T-cell (primary cell): Measurements from ENCODE around the gene SERPINA12. TPM values are rescaled to one million over a fixed set of nuclear protein-coding genes. Genes with fewer than 3 reads are reported as not detected.

ENCODE experiments used
- ATAC-seq, 4 experiments: fragments of 200-7000 bp in 3 of 4; fragments of 150-1000 bp in 1 of 4; cut with Tn5 transposase; replicated peaks in 1 of 4; 1 replicate in 3 of 4; 2 replicates in 1 of 4; pipeline ENCODE4 v1.10.0; 2021; ENCODE audit warnings: moderate library complexity in 3 of 4, mild to moderate bottlenecking in 2 of 4, moderate number of reproducible peaks in 1 of 4
- CTCF ChIA-PET, 2 donors: fragments of 300-600 bp; sonication (Branson Sonifier 250); formaldehyde crosslinking; loops; one replicate each; lab custom pipeline; 2022; ENCODE audit warnings: antibody characterized with exemption in 2 of 2; lab: Charles Lee
- POLR2A ChIA-PET, 2 donors: fragments of 300-600 bp; sonication (Branson Sonifier 250); formaldehyde crosslinking; loops; one replicate each; lab custom pipeline; 2022; ENCODE audit warnings: antibody characterized with exemption in 2 of 2; lab: Charles Lee
- DNase-seq, 35 experiments: peaks; one replicate each; pipeline versions ENCODE4 v3.0.0 to v3.0.0-alpha.2; 2013 to 2023
- H3K27ac ChIP-seq: one replicate; pipeline ENCODE4 v1.5.1; 2013; ENCODE audit warnings: low read length
- H3K27me3 ChIP-seq, 2 experiments: replicated peaks in 1 of 2; 1 replicate in 1 of 2; 2 replicates in 1 of 2; pipeline versions ENCODE4 v1.6.1 to v1.7.0; 2013; ENCODE audit warnings: low read length in 1 of 2, mixed read lengths in 1 of 2; ENCODE audit not compliant: control insufficient read depth in 2 of 2, insufficient read depth in 2 of 2; ENCODE audit errors: extremely low read depth in 1 of 2
- H3K36me3 ChIP-seq, 2 donors: 1 replicate in 1 of 2; 2 replicates in 1 of 2; pipeline versions ENCODE4 v1.6.1 to v1.7.0; 2013; ENCODE audit warnings: low read length in 1 of 2; ENCODE audit not compliant: control insufficient read depth in 2 of 2, insufficient read depth in 1 of 2; ENCODE audit errors: extremely low read depth in 1 of 2
- H3K4me1 ChIP-seq, 2 experiments: 1 replicate in 1 of 2; 2 replicates in 1 of 2; pipeline versions ENCODE4 v1.6.1 to v1.7.0; 2013; ENCODE audit warnings: low read length in 2 of 2, mixed read lengths in 1 of 2; ENCODE audit not compliant: insufficient read depth in 2 of 2, control insufficient read depth in 1 of 2; ENCODE audit errors: extremely low read depth in 1 of 2
- H3K4me3 ChIP-seq, 2 donors: 1 replicate in 1 of 2; 2 replicates in 1 of 2; pipeline versions ENCODE4 v1.5.1 to v1.7.0; 2013; ENCODE audit warnings: mild to moderate bottlenecking in 2 of 2, low read length in 1 of 2, moderate library complexity in 1 of 2; ENCODE audit not compliant: control insufficient read depth in 1 of 2; ENCODE audit errors: extremely low read depth in 1 of 2
- H3K9me3 ChIP-seq: 2 replicates; pipeline ENCODE4 v1.7.0; 2013
- H3K27ac Mint-ChIP-seq, 2 donors: one replicate each; pipeline ENCODE4 v1.8.0; 2020 to 2021; ENCODE audit warnings: mild to moderate bottlenecking in 2 of 2, mixed read lengths in 2 of 2
- H3K27me3 Mint-ChIP-seq, 2 donors: one replicate each; pipeline ENCODE4 v1.8.0; 2021 to 2022; ENCODE audit warnings: mixed read lengths in 2 of 2
- H3K36me3 Mint-ChIP-seq: one replicate; pipeline ENCODE4 v1.8.0; 2021; ENCODE audit warnings: mixed read lengths
- H3K4me1 Mint-ChIP-seq, 3 donors: one replicate each; pipeline ENCODE4 v1.8.0; 2020 to 2022; ENCODE audit warnings: mixed read lengths in 3 of 3, mild to moderate bottlenecking in 1 of 3
- H3K4me3 Mint-ChIP-seq, 3 donors: one replicate each; pipeline ENCODE4 v1.8.0; 2020 to 2022; ENCODE audit warnings: mild to moderate bottlenecking in 3 of 3, mixed read lengths in 3 of 3, moderate library complexity in 3 of 3
- H3K9me3 Mint-ChIP-seq, 3 donors: one replicate each; pipeline ENCODE4 v1.8.0; 2020 to 2022; ENCODE audit warnings: mixed read lengths in 3 of 3
- WGBS: methylation state at CpG from one replicate; pipeline ENCODE4 v1.1.5; 2013; ENCODE audit warnings: missing lambda C conversion rate; ENCODE audit not compliant: insufficient coverage; 5-methylcytosine and 5-hydroxymethylcytosine counted together
- total RNA-seq, 35 experiments: library from RNA in 6 of 35; stranded (reverse) in 6 of 35; fragments of 120-200 nt in 1 of 35; gene quantifications; one replicate each; pipeline versions ENCODE4 v1.2.1 to v1.2.4 and lab custom pipeline; 2013 to 2026

Gene SERPINA12
- total RNA-seq, 5 donors from 2014 or later (not counting 1 experiment from before 2014, with no cell fraction given), result not detected

DNA sequence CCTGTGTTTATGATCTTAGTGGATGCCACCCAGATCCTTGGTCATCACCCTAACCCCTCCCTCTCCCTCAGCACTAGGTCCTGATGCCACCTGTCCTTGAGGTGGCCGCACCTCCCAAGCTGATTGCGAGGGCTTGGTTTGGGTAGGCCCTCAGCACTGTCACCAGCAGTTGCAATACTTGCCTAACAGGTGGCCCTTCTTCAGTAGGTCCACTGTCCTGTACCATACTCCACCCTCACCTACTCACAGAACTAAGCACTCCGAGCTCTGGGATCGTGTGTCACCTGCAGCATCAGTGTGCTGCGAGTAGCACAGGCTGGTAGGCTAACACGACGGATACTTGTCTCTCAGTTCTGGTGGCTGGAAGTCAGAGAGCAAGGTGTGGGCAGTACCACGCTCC, 14.0 kb upstream of the SERPINA12 start:
- ChIA-PET POLR2A (no interaction called here), CTCF (no interaction called here)
- WGBS, result 80% methylated on average over 7 of the region's 8 CpGs
- Mint-ChIP-seq H3K4me1 (no peaks in the 10 kb centered on the region), H3K9me3 (peaks cover 3 to 13% (median 5%) of the 10 kb centered on the region in 3 donors), H3K27ac (no peak overlapping the region), H3K4me3 (no peak overlapping the region), H3K36me3 (no peaks in the 10 kb centered on the region), H3K27me3 (peaks cover 21 to 35% of the 10 kb centered on the region in 2 donors)
- no peak for DNase-seq
- ATAC-seq, result no peak
- no peaks in the 10 kb centered on the region for H3K36me3 ChIP-seq
- H3K4me3 ChIP-seq, result no peak overlapping the region
- H3K4me1 ChIP-seq, result no peaks in the 10 kb centered on the region
- no peak overlapping the region for H3K27ac ChIP-seq
- peaks cover 0 to 16% of the 10 kb centered on the region in 2 experiments for H3K27me3 ChIP-seq
- no peaks in the 10 kb centered on the region for H3K9me3 ChIP-seq

DNA sequence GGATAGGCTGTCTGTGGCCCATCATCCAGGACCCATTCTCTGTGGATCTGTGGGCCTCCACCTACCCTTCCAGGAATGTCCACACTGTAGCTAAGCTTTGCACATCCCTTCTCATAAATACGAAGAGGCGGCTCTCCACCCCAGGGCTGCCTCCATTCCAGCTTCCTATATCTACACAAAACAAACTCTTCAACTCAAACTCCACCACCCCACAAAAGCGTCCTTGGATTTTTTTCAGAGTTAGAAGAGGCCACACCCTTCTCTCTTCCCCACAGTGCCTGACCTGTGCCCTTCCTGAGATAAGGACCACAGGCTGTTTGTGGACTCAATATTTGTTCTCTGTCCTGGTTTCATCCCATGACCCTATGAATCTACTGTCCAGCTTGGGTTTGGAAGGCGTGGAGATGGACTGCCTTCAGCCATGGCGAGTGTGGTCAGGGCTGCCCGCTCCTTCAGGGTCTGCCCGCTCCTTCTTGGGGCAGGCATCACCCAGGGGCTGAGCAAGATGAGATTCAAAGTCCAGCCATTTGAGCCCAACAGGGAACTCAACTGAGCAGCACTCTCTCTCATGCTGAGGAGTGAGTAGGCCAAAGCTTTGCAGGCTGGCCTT, 13.0 kb upstream of the SERPINA12 start:
- H3K36me3 Mint-ChIP-seq, result no peaks in the 10 kb centered on the region
- Histone ChIP-seq H3K27ac (no peak overlapping the region), H3K36me3 (no peaks in the 10 kb centered on the region), H3K9me3 (no peaks in the 10 kb centered on the region), H3K4me3 (no peak overlapping the region), H3K27me3 (peaks cover 0 to 16% of the 10 kb centered on the region in 2 experiments), H3K4me1 (no peaks in the 10 kb centered on the region)
- WGBS, result 82% methylated on average over 7 of the region's 7 CpGs
- no peak overlapping the region for H3K27ac Mint-ChIP-seq
- H3K9me3 Mint-ChIP-seq, result peaks cover 3 to 13% (median 5%) of the 10 kb centered on the region in 3 donors
- no peak overlapping the region for H3K4me3 Mint-ChIP-seq
- H3K4me1 Mint-ChIP-seq, result no peaks in the 10 kb centered on the region
- H3K27me3 Mint-ChIP-seq, result peaks cover 20 to 35% of the 10 kb centered on the region in 2 donors
- ATAC-seq, result no peak
- ChIA-PET CTCF (interaction anchor here in 1 of 2 donors (0.5 to 0.6 kb wide), 2 partner anchors 130 to 539 kb away, joined by 3 to 4 read pairs; no protein-coding TSS in a partner anchor), POLR2A (no interaction called here)
- DNase-seq, result no peak

DNA sequence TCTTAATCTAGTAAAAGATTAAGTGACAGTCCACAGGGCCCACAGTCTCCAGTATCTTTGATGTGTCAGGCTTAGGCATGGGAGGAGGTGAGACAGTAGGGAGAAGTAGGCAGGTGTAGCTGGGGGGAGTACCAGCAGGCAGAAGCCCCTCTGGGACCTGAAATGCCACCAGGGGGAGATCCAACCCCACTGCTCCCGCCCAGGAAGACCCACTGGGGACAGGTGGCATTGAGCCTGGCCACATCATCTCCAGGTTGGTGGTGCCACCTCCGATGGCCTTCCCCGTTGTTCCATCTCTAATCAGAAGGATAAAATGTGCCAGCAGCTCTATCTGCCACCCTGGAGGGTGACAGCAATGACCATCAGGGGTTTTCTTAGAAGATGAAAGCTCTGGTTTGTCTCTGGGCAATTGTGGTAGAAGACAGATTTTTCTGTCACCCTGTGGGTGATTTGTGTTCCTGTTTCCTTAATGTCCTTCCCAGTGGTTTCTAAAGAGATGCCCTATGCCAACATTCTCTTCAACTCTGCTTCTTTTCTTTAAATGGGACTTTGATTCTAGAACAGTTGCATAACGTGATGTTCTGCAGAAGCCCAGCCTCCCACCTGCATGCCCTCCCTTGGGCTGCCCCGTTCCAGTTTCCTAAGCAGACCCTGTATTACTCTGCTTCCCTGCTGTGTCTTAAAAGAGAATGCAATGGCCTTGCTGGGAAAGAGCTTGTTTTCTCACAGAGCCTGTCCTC, 12.3 kb upstream of the SERPINA12 start:
- no peaks in the 10 kb centered on the region for H3K36me3 Mint-ChIP-seq
- ATAC-seq (no peak), DNase-seq (no peak)
- Histone ChIP-seq H3K4me3 (no peak overlapping the region), H3K36me3 (no peaks in the 10 kb centered on the region), H3K27me3 (peaks cover 0 to 16% of the 10 kb centered on the region in 2 experiments), H3K4me1 (no peaks in the 10 kb centered on the region), H3K27ac (no peak overlapping the region), H3K9me3 (no peaks in the 10 kb centered on the region)
- H3K27ac Mint-ChIP-seq, result no peak overlapping the region
- ChIA-PET CTCF (interaction anchor here in 1 of 2 donors (0.6 kb wide), 1 partner anchor 129 kb away, joined by 4 read pairs; no protein-coding TSS in a partner anchor), POLR2A (no interaction called here)
- 59% methylated on average over 4 of the region's 5 CpGs for WGBS
- H3K9me3 Mint-ChIP-seq, result peaks cover 3 to 13% (median 5%) of the 10 kb centered on the region in 3 donors
- H3K4me1 Mint-ChIP-seq, result no peaks in the 10 kb centered on the region
- peaks cover 24 to 30% of the 10 kb centered on the region in 2 donors for H3K27me3 Mint-ChIP-seq
- no peak overlapping the region for H3K4me3 Mint-ChIP-seq

DNA sequence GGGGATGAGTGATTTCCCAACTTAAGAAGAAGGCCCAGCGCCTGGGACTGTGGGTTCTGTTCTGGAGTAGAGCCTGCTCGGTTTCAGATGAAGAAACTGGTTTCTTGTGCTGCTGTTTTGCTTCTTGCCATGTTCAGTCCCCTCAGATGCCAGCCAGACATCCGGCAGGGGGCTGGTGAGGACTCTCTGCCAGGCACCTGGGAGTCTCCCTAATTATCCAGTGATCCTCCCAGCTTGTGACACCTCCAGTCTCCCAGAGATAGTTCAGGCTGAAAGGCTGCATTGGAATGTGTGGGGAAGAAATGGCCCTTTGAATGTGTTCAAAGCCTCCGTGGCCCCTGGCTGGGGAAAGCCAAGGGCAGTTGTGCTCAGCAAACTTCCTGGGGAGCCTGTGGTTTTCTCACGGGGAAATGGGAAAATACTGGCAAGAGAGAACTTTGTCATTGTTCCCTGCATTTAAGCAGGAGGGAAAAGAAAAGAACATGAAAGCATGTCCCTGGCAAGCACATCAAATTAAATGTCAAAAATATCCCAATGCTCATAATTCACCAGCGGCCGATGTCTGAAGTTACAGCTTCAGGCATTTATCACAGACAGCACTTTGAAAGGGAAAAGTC, 8.5 kb upstream of the SERPINA12 start:
- H3K27ac ChIP-seq, result no peak overlapping the region
- ChIA-PET POLR2A (interaction anchor here in 1 of 2 donors (0.7 kb wide), 1 partner anchor 66 kb away, joined by 3 read pairs; no protein-coding TSS in a partner anchor), CTCF (no interaction called here)
- H3K9me3 Mint-ChIP-seq, result peaks cover 3 to 13% (median 5%) of the 10 kb centered on the region in 3 donors
- H3K9me3 ChIP-seq, result no peaks in the 10 kb centered on the region
- peaks cover 0 to 26% of the 10 kb centered on the region in 2 experiments for H3K27me3 ChIP-seq
- no peak overlapping the region for H3K4me3 ChIP-seq
- H3K4me1 ChIP-seq, result no peaks in the 10 kb centered on the region
- H3K27me3 Mint-ChIP-seq, result peaks cover 7 to 16% of the 10 kb centered on the region in 2 donors
- H3K27ac Mint-ChIP-seq, result no peak overlapping the region
- no peaks in the 10 kb centered on the region for H3K36me3 ChIP-seq
- H3K4me3 Mint-ChIP-seq, result no peak overlapping the region
- H3K36me3 Mint-ChIP-seq, result no peaks in the 10 kb centered on the region
- 6% methylated on average over 2 of the region's 7 CpGs for WGBS
- no peaks in the 10 kb centered on the region for H3K4me1 Mint-ChIP-seq
- ATAC-seq (no peak), DNase-seq (no peak)

DNA sequence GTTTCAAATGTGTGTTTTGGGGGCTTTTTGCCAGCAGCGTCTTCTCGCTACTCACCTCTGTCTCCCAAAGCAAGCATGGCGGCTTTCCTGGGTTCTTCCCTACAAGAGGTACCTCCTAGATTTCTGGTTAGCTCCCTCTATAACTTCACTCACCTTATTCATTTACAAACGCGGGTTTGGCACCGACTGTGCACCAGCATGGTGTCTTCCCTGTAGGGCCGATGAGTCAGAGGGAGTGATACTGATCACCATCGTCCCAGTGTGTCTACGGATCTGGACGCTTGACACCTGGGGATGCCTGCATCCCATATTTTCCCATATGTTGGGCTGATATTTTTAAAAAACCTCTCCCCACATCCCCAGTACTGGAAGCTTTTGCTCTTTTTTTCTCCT, 8.0 kb upstream of the SERPINA12 start:
- H3K4me3 Mint-ChIP-seq, result no peak overlapping the region
- POLR2A ChIA-PET, result no interaction called here
- Histone ChIP-seq H3K27me3 (peaks cover 0 to 22% of the 10 kb centered on the region in 2 experiments), H3K4me1 (no peaks in the 10 kb centered on the region), H3K27ac (no peak overlapping the region), H3K9me3 (no peaks in the 10 kb centered on the region), H3K36me3 (no peaks in the 10 kb centered on the region), H3K4me3 (no peak overlapping the region)
- CTCF ChIA-PET, result no interaction called here
- no peak overlapping the region for H3K27ac Mint-ChIP-seq
- peaks cover 3 to 13% (median 5%) of the 10 kb centered on the region in 3 donors for H3K9me3 Mint-ChIP-seq
- H3K4me1 Mint-ChIP-seq, result no peaks in the 10 kb centered on the region
- no peak for ATAC-seq
- no peaks in the 10 kb centered on the region for H3K36me3 Mint-ChIP-seq
- DNase-seq, result no peak
- H3K27me3 Mint-ChIP-seq, result peaks cover 6 to 16% of the 10 kb centered on the region in 2 donors
- no CpG with 5 or more reads among the region's 10 CpGs for WGBS

DNA sequence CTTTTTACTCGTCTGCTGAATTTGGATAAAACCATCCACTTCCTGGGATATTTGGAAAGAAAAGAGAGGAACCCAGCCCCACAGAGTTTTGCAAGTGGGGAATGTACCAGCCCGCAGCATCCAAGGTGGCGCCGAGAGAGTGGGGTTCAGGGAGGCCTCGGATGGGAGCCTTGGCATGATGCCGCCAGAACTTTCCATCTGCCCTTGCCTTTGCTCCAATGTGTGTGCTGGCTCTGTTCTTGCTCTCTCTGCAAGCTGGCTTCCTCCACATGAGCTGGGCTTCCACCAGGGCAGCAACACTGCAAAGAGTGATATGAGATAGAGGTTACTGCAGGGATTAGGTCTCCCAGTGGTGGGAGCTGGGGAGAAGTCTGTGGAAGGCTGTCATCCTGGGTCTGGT, 6.6 kb upstream of the SERPINA12 start:
- no peak overlapping the region for H3K27ac ChIP-seq
- Mint-ChIP-seq H3K27ac (no peak overlapping the region), H3K27me3 (peaks cover 0 to 16% of the 10 kb centered on the region in 2 donors), H3K4me1 (no peaks in the 10 kb centered on the region), H3K4me3 (no peak overlapping the region), H3K9me3 (peaks cover 3 to 13% (median 5%) of the 10 kb centered on the region in 3 donors), H3K36me3 (no peaks in the 10 kb centered on the region)
- peaks cover 0 to 22% of the 10 kb centered on the region in 2 experiments for H3K27me3 ChIP-seq
- ATAC-seq, result no peak
- H3K36me3 ChIP-seq, result no peaks in the 10 kb centered on the region
- ChIA-PET POLR2A (no interaction called here), CTCF (no interaction called here)
- no peaks in the 10 kb centered on the region for H3K9me3 ChIP-seq
- no CpG with 5 or more reads among the region's 6 CpGs for WGBS
- no peak for DNase-seq
- no peak overlapping the region for H3K4me3 ChIP-seq
- no peaks in the 10 kb centered on the region for H3K4me1 ChIP-seq
